Occipital lobe (tissue), 2 donors: Measurements from ENCODE around the gene PDK1. TPM values are rescaled to one million over a fixed set of nuclear protein-coding genes. Genes with fewer than 3 reads are reported as not detected.

Experiments used
- DNase-seq: peaks from one replicate; lab custom pipeline; 2025; lab: John Stamatoyannopoulos, UW
- total RNA-seq: library from RNA; depleted of rRNA; stranded (reverse); fragments of >200 nt; gene quantifications from one replicate; pipeline ENCODE4 v1.2.3, GENCODE V29; 2014

The PDK1 gene
- total RNA-seq, 1 donor from 2014 or later: 11.9 TPM

- no peak for DNase-seq
Measured at GRCh38 chr2:172596776-172597175, 40.9 kb downstream of the PDK1 start.

GRCh38 chr2:172597176-172597842 is 41.4 kb downstream of the PDK1 start:
- no peak for DNase-seq

GRCh38 chr2:172599947-172600346 is 44.1 kb downstream of the PDK1 start:
- DNase-seq: no peak

GRCh38 chr2:172600557-172601008 is 44.7 kb downstream of the PDK1 start:
- no peak for DNase-seq

- DNase-seq: no peak
Measured at GRCh38 chr2:172606285-172606684, 50.4 kb downstream of the PDK1 start.

GRCh38 chr2:172607379-172607928 is 51.6 kb downstream of the PDK1 start:
- no peak for DNase-seq

GRCh38 chr2:172609488-172609887 is 53.6 kb downstream of the PDK1 start:
- no peak for DNase-seq

- no peak for DNase-seq
Measured at GRCh38 chr2:172612051-172612450, 56.2 kb downstream of the PDK1 start.

- no peak for DNase-seq
Measured at GRCh38 chr2:172613040-172613439, 57.1 kb downstream of the PDK1 start.

- DNase-seq: no peak
Measured at GRCh38 chr2:172613615-172614231, 57.8 kb downstream of the PDK1 start.

- DNase-seq: no peak
Measured at GRCh38 chr2:172614932-172615331, 59.0 kb downstream of the PDK1 start.

- DNase-seq: no peak
Measured at GRCh38 chr2:172615727-172616261, 59.9 kb downstream of the PDK1 start.

GRCh38 chr2:172617115-172617514 is 61.2 kb downstream of the PDK1 start:
- no peak for DNase-seq

- DNase-seq: no peak
Measured at GRCh38 chr2:172623249-172623965, 67.5 kb downstream of the PDK1 start.

GRCh38 chr2:172624996-172625395 is 69.1 kb downstream of the PDK1 start:
- DNase-seq: no peak

GRCh38 chr2:172627181-172627580 is 71.3 kb downstream of the PDK1 start:
- DNase-seq: no peak

- no peak for DNase-seq
Measured at GRCh38 chr2:172628085-172628484, 72.2 kb downstream of the PDK1 start.

- no peak for DNase-seq
Measured at GRCh38 chr2:172629586-172629985, 73.7 kb downstream of the PDK1 start.

- no peak for DNase-seq
Measured at GRCh38 chr2:172630181-172630580, 74.3 kb downstream of the PDK1 start.

- no peak for DNase-seq
Measured at GRCh38 chr2:172634477-172634876, 78.6 kb downstream of the PDK1 start.

GRCh38 chr2:172635548-172635947 is 79.7 kb downstream of the PDK1 start:
- no peak for DNase-seq

GRCh38 chr2:172639256-172639655 is 83.4 kb downstream of the PDK1 start:
- no peak for DNase-seq
